Embryonic facial prominence (tissue), 1 donor: Measurements from ENCODE around the gene CACNA1I.

Experiments used
- DNase-seq: peaks from one replicate; pipeline ENCODE4 v3.0.0-alpha.2; 2016; ENCODE audit errors: extremely low spot score

CACNA1I gene

DNA sequence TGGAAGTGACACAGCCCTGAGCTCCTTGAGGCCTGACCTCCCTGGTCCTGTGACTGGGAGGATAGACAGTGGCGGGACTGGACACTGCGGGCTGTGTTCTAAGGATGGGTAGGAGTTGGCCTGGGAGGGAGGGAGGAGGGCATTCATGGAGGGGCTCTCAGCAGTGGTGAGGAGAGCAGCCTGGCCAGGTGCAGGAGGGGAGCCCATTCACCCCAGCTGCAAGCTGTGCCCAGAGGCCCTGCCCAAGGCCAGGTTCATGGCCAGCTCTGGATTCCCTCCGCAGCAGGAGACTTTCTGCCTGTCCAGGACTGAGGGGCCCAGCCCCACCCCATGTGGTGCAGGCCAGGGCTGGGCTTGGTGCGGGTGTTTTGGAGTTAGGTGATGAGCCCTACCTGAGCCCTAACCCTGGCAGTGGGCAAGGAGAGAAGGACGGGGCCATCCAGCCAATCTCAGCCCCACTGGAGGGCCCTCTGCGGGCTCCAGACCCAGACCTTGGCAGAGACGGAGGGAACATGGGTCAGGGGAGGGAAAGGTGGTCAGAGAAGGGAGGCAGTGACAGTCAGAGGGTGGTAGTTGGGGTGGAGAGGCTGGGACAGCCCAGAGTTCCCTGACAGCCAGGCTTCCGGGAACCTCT lies 26.8 kb downstream of the CACNA1I start:
- no peak for DNase-seq

GRCh38 chr22:39598017-39598965 lies 27.7 kb downstream of the CACNA1I start:
- no peak for DNase-seq

- no peak for DNase-seq
Observed at GRCh38 chr22:39600491-39601179, 30.1 kb downstream of the CACNA1I start.

DNA sequence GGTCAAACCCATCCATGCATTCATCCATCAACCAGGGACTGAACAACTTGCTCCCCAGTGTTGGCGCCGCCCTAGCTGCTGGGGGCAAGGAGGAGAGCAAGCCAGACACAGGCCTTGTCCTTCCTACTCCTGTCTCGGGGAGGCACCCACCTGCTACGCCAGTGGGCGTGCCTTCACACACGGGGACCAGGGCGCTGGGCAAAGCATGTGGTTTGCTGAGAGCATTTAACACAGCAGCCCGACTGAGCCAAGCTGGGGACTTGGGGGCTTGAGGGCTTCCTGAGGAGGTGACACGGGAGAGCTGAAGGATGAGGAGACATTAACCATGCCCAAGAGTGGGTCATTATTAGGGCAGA lies 30.6 kb downstream of the CACNA1I start:
- no peak for DNase-seq

DNA sequence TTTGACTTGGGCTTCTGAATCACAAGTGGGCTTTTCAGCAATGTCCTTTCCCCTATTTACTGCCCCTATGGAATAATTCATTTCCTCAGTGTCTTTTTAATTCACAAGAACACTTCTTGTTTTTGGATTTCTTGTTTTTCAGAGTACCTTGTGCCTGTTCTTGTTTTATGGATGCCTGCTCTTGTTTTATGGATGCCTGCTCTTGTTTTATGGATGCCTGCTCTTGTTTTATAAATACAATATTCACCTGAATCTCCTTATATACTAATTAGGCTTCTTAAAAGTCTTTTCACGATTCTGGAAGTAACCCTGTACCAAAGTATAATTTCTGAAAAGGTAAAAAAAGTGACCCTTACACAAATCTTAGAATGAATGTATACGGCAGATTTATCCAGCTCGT lies 32.8 kb downstream of the CACNA1I start:
- no peak for DNase-seq

DNA sequence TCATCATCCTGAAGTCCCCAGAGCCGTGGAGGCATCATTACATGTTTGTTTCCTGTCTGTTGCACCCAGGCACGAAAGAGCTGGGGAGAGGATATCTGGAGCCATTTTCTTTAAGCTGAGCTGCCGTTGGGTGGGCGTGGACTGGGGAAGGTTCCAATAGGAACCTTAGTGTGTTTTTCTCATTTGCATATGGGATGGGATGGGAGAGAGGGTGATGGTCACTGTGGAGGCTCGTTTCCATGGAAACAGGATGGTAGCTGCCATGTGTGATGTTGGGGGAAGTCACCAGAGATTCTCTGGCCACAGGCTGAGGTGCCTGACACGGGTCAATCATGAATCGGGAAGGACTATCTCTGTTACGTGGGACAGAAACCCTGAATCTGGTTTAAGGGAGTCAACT lies 39.7 kb downstream of the CACNA1I start:
- DNase-seq: no peak

- DNase-seq: no peak
Observed at GRCh38 chr22:39610766-39611165, 40.2 kb downstream of the CACNA1I start.

- no peak for DNase-seq
Observed at GRCh38 chr22:39611360-39611759, 40.8 kb downstream of the CACNA1I start.

GRCh38 chr22:39612811-39613548 lies 42.4 kb downstream of the CACNA1I start:
- DNase-seq: no peak

DNA sequence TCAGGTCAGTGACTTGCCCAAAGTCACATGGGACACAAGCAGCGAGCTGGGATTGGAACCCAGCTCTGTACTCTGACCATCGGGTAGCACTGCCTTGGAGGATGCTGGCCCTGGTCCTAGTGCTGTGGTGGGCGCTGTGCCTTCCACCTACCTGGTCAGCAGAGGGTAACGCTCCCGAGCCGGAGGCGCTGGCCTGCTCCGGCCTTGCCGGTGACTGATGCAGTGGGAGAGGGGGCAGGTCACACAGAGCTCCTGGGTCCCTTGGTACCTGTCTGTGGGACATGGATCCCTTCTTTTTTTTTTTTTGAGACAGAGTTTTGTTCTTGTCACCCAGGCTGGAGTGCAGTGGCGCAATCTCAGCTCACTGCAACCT lies 43.0 kb downstream of the CACNA1I start:
- no peak for DNase-seq

DNA sequence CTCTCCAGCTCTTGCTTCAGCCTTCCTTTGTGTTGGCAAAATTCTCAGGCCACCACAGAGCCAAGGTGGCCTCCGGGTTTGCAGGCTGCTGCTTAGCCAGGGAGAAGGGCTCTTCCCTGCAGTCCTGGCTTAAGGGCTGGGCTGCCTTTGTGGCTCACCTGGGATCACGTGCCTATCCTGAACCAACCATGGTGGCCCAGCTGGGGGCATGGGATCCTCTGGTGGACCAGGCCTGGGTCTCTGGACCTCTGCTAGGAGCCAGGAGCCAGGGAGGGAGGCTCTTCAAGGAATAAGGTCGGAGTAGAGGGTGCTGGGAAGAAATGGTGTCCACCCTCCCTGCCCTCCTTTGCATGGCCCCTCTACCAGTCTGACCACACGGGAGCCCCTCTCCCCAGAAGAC lies 43.9 kb downstream of the CACNA1I start:
- no peak for DNase-seq

DNA sequence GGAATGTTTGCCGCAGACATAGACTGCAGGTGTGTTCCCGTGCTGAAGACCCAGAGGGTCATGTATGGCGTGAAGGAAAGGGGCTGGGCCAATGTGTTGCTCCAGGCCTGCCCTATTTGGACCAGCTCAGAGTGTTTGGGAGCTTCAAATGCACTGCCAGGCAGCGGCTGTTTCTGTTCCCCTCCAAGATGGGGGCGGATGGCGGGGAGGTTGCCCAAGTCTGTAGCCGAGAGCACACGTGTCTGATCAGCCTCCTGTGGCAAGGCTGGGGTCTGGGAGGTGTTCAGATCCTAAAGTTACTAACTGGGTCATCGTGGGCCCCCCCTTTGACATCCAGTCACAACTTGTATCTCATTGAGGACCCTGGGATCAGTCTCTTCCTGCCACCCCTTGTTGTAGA lies 45.5 kb downstream of the CACNA1I start:
- no peak for DNase-seq

- DNase-seq: no peak
Observed at GRCh38 chr22:39616781-39617180, 46.2 kb downstream of the CACNA1I start.

- DNase-seq: no peak
Observed at GRCh38 chr22:39617342-39617741, 46.8 kb downstream of the CACNA1I start.

GRCh38 chr22:39617970-39618757 lies 47.6 kb downstream of the CACNA1I start:
- DNase-seq: no peak

DNA sequence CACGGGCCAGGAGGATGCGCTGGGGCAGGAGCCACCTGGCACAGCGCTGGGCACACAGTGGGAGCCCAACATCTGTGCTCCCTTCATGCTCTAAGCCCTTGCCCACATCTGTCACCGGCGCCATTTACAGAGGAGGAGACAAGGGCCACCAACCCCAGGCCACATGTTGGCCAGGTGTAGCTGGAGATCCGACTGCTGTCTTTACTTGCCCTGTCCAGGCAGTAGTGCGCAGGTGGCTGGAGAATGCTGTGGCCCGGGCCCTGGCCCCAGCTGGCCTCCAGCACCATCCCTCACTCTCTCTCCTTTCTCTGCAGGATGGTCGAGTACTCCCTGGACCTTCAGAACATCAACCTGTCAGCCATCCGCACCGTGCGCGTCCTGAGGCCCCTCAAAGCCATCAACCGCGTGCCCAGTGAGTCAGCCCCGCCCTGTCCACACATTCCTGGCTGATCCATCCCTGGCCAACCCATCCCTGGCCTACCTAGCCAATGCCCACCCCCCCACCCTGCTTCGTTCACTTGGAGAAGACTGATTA lies 48.5 kb downstream of the CACNA1I start:
- DNase-seq: no peak

DNA sequence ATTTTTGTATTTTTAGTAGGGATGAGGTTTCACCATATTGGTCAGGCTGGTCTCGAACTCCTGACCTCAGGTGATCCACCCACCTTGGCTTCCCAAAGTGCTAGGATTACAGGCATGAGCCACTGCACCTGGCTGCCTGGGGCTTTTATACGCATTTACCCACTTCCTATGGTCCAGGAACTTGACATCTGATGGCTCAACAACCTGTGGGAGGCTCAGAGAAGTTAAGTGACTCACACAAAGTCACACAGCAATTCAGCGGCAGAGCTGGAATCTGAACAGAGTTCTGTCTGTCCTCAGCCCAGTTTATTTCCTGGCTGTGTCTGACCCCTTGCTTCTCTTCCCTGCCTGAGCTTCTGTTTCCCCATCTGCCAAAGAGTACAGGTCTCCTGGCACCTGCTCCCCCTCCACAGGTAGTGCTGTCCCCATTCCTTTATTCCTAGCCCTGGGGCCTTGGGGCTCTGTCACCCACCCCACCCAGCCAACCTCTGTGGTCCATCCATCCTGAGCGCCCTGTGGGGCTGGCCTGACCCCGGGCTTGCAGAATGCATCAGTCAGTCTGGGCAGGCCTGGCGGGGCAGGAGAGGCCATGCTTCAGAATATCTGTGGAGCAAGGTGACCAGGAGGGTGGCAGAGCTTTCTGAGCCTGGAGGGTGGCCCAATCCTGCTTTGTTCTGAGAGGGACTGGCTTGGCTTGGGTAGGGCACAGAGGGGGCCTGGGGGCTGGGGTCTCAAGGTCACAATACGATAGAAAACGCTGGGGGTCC lies 50.6 kb downstream of the CACNA1I start:
- DNase-seq: no peak

- no peak for DNase-seq
Observed at GRCh38 chr22:39621826-39622225, 51.3 kb downstream of the CACNA1I start.

- DNase-seq: no peak
Observed at GRCh38 chr22:39622881-39623367, 52.4 kb downstream of the CACNA1I start.
